Measurements from ENCODE around the gene TBC1D13. TPM values are rescaled to one million over a fixed set of nuclear protein-coding genes. Genes with fewer than 3 reads are reported as not detected.

Gene TBC1D13
- total and polyA plus RNA-seq, 2 of the 13 experiments (the other 11 are each of a cell fraction or from before 2014, with no cell fraction given), result 17.9 to 19.7 TPM

GRCh38 chr9:128820665-128821583 is 33.9 kb downstream of the TBC1D13 start:
- Histone ChIP-seq H3K36me3 (replicated peaks in 1 of 2; ENCODE audit: control insufficient read depth in 1 of 2, insufficient read depth in 2 of 2, low read length in 2 of 2) (peaks cover 14 to 47% of the 10 kb centered on the region in 2 experiments), H3K4me2 (ENCODE audit: low read depth, low read length) (no peak overlapping the region), H4K20me1 (ENCODE audit: insufficient read depth, low read length) (no peaks in the 10 kb centered on the region), H3K79me2 (ENCODE audit: insufficient read depth, low read length) (peaks cover 5% of the 10 kb centered on the region), H3K4me3 (replicated peaks in 1 of 3; ENCODE audit: insufficient read depth in 1 of 3, low read depth in 2 of 3, low read length in 3 of 3) (no peak overlapping the region), H3K9ac (ENCODE audit: insufficient read depth, low read depth, low read length) (no peak overlapping the region), H2AFZ (ENCODE audit: low read length) (no peak overlapping the region), H3K27me3 (ENCODE audit: control insufficient read depth in 1 of 2, insufficient read depth in 2 of 2, low read length in 2 of 2) (no peaks in the 10 kb centered on the region), H3K9me3 (ENCODE audit: low read length) (no peaks in the 10 kb centered on the region), H3K4me1 (ENCODE audit: insufficient read depth, low read length) (peaks cover 35% of the 10 kb centered on the region), H3K27ac (ENCODE audit: extremely low read length, insufficient read depth, low read length) (no peak overlapping the region)
- POLR2A ChIA-PET, result interaction anchor here (3.2 kb wide), 1 partner anchor 9 kb away, joined by 46 read pairs; the partner anchor contains the start of gene SPOUT1
- CTCF ChIA-PET (ENCODE audit: low intra/inter-chr PET ratio, low total read pairs), result no interaction called here
- peak; percentile 58 for TF ChIP-seq RBFOX2 (IDR thresholded peaks at IDR 0.05; ENCODE audit: low read depth, low read length)
- TF ChIP-seq ZSCAN25 (CRISPR knock-in tag; IDR thresholded peaks at IDR 0.05), result peak; percentile 97
- TF ChIP-seq TCF7 (IDR thresholded peaks at IDR 0.05; ENCODE audit: low read depth), result no peak
- TF ChIP-seq MYC (CRISPR knock-in tag; IDR thresholded peaks at IDR 0.05; ENCODE audit: borderline replicate concordance), result 0 out of 2 replicates have a peak, but pooled peaks have one; percentile 13
- TF ChIP-seq ZNF687 (CRISPR knock-in tag; IDR thresholded peaks at IDR 0.05), result peak; percentile 23; the same call in 1 of the 2 replicates
- 0 out of 2 replicates have a peak, but pooled peaks have one; percentile 25 for TF ChIP-seq ZBTB33 (CRISPR knock-in tag; IDR thresholded peaks at IDR 0.05)
- peak; percentile 94 for TF ChIP-seq AGO2 (optimal IDR thresholded peaks at IDR 0.05; ENCODE audit: low read depth, low read length)
- TF ChIP-seq ZNF672 (CRISPR knock-in tag; IDR thresholded peaks at IDR 0.05), result no peak
- TF ChIP-seq ATF3 (CRISPR knock-in tag; IDR thresholded peaks at IDR 0.05), result no peak
- TF ChIP-seq TOE1 (CRISPR knock-in tag; IDR thresholded peaks at IDR 0.05), result no peak
- TF ChIP-seq ZC3H13 (CRISPR knock-in tag; IDR thresholded peaks at IDR 0.05), result peak; percentile 61; the same call in 1 of the 2 replicates
- BruUV-seq (replicated peaks), result TSS peak; percentile 24
- ATAC-seq, result no peak
- in situ Hi-C loops (cut with HindIII; ENCODE audit: extremely low pct_ligation_motif_present, low pct_unique_long_range_greater_than_20kb), result no loop called here
- 91% methylated on average over 24 of the region's 24 CpGs for WGBS (ENCODE audit: low lambda C conversion rate)
- no peak for DNase-seq (ENCODE audit: low spot score)
- FAIRE-seq, result no peak
- intact Hi-C loops (cut with micrococcal nuclease; ENCODE audit: unreplicated experiment), result no loop called here
